PFSK-1 (cell line): ENCODE measurements around the gene EIF4G1.

Source experiments
- POLR2AphosphoS5 ChIP-seq: IDR thresholded peaks from 2 replicates; pipeline ENCODE4 v1.6.1; 2012; ENCODE audit warnings: low read depth, mild to moderate bottlenecking, control low read depth, low read length, moderate library complexity
- SIN3A ChIP-seq: IDR thresholded peaks from 2 replicates; pipeline ENCODE4 v1.6.1; 2012; ENCODE audit warnings: mild to moderate bottlenecking, low read length, moderate library complexity, borderline replicate concordance; ENCODE audit not compliant: insufficient read depth
- TAF1 ChIP-seq: IDR thresholded peaks from 2 replicates; pipeline ENCODE4 v1.6.1; 2012; ENCODE audit warnings: low read length, control low read depth, borderline replicate concordance; ENCODE audit not compliant: insufficient read depth
- TF ChIP-seq, protein P1 (sequence below), 2 experiments: IDR thresholded peaks; 2 replicates each; pipeline versions ENCODE4 v1.6.1 to v1.8.0; 2011 to 2012; ENCODE audit warnings: low read depth in 2 of 2, low read length in 2 of 2, control low read depth in 1 of 2, inconsistent platforms in 1 of 2, mild to moderate bottlenecking in 1 of 2, moderate library complexity in 1 of 2; ENCODE audit not compliant: insufficient read depth in 1 of 2

DNA sequence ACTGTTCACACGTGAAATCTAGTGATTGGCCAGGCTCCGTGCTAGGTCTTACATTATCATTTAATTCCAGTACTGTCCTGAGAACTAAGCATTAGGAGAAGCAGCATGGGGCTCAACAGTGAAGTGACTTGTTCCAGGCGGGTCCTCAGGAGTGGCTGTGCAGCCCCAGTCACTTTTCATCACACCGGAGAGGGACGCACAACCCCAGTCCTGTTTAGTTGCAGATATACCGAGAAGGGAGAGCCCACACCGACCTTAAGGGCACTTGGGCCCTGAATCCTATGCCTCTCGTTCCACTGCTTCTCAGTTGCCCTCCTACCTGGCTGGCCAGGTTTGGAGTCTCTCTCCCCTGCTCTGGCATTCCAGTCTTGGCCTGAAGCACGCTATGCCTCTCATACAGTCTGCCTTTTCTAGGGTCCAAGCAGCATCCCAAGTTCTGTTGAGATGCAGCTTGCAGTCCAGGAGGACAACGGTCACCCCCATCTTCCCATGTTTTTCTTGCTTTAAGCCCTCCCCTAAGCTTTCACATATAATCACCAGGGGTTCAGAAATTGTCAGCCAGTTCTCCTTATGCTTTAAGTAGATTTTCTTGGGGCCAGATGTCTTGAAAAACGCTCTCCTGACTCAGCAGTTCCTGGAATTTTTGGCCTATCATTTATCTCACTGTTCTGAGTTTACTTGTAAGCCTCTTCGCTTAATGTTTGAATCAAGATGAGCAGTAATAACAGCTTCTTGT is 33.1 kb downstream of the EIF4G1 start:
- TF ChIP-seq POLR2AphosphoS5 = no peak
- TF ChIP-seq, protein P1, sequence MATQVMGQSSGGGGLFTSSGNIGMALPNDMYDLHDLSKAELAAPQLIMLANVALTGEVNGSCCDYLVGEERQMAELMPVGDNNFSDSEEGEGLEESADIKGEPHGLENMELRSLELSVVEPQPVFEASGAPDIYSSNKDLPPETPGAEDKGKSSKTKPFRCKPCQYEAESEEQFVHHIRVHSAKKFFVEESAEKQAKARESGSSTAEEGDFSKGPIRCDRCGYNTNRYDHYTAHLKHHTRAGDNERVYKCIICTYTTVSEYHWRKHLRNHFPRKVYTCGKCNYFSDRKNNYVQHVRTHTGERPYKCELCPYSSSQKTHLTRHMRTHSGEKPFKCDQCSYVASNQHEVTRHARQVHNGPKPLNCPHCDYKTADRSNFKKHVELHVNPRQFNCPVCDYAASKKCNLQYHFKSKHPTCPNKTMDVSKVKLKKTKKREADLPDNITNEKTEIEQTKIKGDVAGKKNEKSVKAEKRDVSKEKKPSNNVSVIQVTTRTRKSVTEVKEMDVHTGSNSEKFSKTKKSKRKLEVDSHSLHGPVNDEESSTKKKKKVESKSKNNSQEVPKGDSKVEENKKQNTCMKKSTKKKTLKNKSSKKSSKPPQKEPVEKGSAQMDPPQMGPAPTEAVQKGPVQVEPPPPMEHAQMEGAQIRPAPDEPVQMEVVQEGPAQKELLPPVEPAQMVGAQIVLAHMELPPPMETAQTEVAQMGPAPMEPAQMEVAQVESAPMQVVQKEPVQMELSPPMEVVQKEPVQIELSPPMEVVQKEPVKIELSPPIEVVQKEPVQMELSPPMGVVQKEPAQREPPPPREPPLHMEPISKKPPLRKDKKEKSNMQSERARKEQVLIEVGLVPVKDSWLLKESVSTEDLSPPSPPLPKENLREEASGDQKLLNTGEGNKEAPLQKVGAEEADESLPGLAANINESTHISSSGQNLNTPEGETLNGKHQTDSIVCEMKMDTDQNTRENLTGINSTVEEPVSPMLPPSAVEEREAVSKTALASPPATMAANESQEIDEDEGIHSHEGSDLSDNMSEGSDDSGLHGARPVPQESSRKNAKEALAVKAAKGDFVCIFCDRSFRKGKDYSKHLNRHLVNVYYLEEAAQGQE (IDR thresholded peaks at IDR 0.05; ENCODE audit: insufficient read depth in 1 of 2, low read depth in 2 of 2, low read length in 2 of 2) = no peak
- no peak for TF ChIP-seq SIN3A
- TF ChIP-seq TAF1 = no peak
